ENCODE measurements around the gene PRR14. TPM values are rescaled to one million over a fixed set of nuclear protein-coding genes. Genes with fewer than 3 reads are reported as not detected.

Gene PRR14
- total and polyA plus RNA-seq, 2 donors from 2014 or later = 44.2 to 51.6 TPM

DNA sequence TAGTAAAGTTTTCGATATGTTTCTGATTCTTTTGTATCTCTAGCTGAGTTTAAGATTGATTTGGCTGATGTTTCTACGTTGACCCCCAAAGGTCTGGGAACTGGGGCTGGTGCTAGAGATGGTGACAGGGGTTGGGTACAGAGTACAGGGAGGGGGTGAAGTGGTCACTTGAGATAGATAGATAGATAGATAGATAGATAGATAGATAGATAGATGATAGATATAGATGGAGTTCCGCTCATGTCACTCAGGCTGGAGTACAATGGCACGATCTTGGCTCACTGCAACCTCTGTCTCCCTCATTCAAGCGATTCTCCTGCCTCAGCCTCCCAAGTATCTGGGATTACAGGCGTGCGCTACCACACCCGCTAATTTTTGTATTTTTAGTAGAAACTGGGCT, 5.6 kb downstream of the PRR14 start:
- H3K9ac ChIP-seq (ENCODE audit: low read length in 3 of 3) = no peak overlapping the region
- TF ChIP-seq, protein P1, sequence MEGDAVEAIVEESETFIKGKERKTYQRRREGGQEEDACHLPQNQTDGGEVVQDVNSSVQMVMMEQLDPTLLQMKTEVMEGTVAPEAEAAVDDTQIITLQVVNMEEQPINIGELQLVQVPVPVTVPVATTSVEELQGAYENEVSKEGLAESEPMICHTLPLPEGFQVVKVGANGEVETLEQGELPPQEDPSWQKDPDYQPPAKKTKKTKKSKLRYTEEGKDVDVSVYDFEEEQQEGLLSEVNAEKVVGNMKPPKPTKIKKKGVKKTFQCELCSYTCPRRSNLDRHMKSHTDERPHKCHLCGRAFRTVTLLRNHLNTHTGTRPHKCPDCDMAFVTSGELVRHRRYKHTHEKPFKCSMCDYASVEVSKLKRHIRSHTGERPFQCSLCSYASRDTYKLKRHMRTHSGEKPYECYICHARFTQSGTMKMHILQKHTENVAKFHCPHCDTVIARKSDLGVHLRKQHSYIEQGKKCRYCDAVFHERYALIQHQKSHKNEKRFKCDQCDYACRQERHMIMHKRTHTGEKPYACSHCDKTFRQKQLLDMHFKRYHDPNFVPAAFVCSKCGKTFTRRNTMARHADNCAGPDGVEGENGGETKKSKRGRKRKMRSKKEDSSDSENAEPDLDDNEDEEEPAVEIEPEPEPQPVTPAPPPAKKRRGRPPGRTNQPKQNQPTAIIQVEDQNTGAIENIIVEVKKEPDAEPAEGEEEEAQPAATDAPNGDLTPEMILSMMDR (IDR thresholded peaks at IDR 0.05; ENCODE audit: borderline replicate concordance, extremely low read depth, insufficient read depth) = no peak
- intact Hi-C loops (cut with DNase I) = no loop called here
- no peak overlapping the region for H3K27ac ChIP-seq (ENCODE audit: low read depth in 2 of 2, low read length in 2 of 2)
- peaks cover 10 to 36% (median 10%) of the 10 kb centered on the region in 3 donors for H3K36me3 ChIP-seq (ENCODE audit: control insufficient read depth in 2 of 3, insufficient read depth in 3 of 3, low read length in 3 of 3)
- H3K4me3 ChIP-seq (ENCODE audit: low read length in 3 of 3) = no peak overlapping the region
- no peak for FAIRE-seq
- peaks cover 3 to 28% (median 23%) of the 10 kb centered on the region in 3 donors for H3K4me1 ChIP-seq (ENCODE audit: control insufficient read depth in 2 of 3, insufficient read depth in 2 of 3, low read depth in 1 of 3, low read length in 3 of 3)
- no peaks in the 10 kb centered on the region for H3K9me3 ChIP-seq (ENCODE audit: control insufficient read depth in 2 of 3, insufficient read depth in 1 of 3, low read length in 3 of 3)
- H3K27me3 ChIP-seq (ENCODE audit: control insufficient read depth, insufficient read depth, low read length) = no peaks in the 10 kb centered on the region
- no peak for DNase-seq

DNA sequence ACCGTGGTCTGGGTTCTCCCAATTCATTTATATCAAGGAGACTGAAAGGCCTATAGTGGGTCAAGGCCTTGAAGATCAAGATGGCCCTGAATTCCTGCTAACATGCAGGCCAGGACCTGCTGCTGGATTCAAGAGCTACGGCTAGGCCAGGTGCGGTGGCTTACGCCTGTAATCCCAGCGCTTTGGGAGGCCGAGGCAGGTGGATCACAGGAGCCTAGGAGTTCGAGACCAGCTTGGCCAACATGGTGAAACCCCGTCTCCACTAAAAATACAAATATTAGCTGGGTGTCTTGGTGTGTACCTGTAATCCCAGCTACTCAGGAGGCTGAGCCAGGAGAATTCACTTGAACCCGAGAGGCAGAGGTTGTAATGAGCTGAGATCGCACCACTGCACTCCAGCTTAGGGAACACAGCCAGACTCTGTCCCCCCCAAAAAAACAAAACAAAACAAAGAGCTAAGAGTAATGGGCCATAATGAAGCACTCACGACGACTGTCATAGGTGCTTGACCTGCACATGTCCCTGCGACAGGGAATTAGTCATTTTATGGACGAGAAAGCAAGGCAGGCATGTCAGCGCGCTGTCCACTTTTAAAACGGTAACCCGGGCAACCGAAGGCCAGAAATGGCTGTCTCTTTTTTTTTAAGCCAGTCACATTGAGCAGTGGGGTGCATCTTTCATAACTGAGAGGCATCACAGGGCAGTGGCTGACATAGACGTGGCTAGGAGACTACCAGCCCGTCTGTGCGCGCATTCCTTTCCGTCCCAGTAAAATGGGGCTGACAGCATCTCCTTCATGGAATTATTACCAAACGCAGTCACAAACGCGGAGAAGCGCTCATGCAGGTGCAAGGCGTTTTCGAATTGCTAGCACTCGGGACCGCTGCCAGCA, 6.5 kb downstream of the PRR14 start:
- H3K4me3 ChIP-seq (ENCODE audit: low read length in 3 of 3) = peak overlapping the region; percentile 55 to 71 (median 70)
- H3K36me3 ChIP-seq (ENCODE audit: control insufficient read depth in 2 of 3, insufficient read depth in 3 of 3, low read length in 3 of 3) = peaks cover 10 to 45% (median 11%) of the 10 kb centered on the region in 3 donors

DNA sequence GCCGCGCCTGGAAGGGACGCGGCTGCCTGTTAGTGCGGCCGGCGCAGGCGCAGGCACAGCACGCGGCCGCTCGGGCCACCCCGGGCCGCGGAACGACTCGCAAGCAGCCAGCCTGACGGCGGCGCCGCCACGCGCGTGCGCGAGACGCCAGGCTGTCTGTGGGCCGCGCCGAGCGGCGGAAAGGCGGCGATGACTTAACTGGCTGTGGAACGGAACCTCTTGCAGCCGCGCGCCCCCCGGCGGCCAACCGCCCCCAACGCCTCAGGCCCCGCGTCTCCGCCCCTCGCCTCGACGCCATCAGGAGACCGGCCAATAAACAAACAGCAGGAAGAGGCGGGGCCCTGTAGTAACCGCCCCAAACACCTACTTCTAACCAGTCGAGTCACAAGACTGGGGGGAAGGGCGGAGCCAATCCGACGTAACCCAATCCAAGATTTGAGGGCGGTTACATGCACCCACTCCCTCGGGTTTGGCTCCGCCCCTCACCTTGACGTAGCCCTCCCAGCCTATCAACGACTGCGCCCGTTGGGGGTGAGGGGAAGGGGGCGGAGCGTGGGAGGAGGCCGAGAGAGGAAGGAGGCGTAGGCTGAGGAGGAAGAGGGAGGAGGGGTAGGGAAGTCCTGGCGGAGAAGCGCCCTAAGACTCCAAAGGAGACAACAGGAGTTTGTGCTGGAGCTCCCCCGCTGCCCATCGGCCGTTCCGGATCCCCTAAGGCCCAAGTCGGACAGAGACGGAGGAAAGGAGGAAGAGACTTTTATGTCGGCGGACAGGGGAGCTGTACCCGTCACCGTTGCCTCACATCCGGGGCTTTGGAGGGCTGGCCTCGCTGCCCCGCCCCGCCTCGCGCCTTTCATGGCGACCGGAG, 7.3 kb downstream of the PRR14 start, which contains the start of gene FBRS:
Gene FBRS (plus strand): TSS at position 566 of the 865 bp plus-strand sequence. CDS start 1,088 bp downstream, outside the sequence.
- Histone ChIP-seq H3K27me3 (ENCODE audit: control insufficient read depth, insufficient read depth, low read length) (no peaks in the 10 kb centered on the region), H3K4me3 (ENCODE audit: low read length in 3 of 3) (peak within 1 kb of the TSS; percentile 85 to 96 (median 94)), H3K36me3 (ENCODE audit: control insufficient read depth in 2 of 3, insufficient read depth in 3 of 3, low read length in 3 of 3) (peaks cover 11 to 52% (median 18%) of the 10 kb centered on the region in 3 donors), H3K4me1 (ENCODE audit: control insufficient read depth in 2 of 3, insufficient read depth in 2 of 3, low read depth in 1 of 3, low read length in 3 of 3) (peaks cover 3 to 29% (median 21%) of the 10 kb centered on the region in 3 donors), H3K9me3 (ENCODE audit: control insufficient read depth in 2 of 3, insufficient read depth in 1 of 3, low read length in 3 of 3) (no peaks in the 10 kb centered on the region), H3K9ac (ENCODE audit: low read length in 3 of 3) (peak within 1 kb of the TSS; percentile 78 to 96 (median 93)), H3K27ac (ENCODE audit: low read depth in 2 of 2, low read length in 2 of 2) (peak within 1 kb of the TSS; percentile 100)
- DNase-seq (peak; percentile 100), FAIRE-seq (peak; percentile 98)
- TF ChIP-seq, protein P1 (IDR thresholded peaks at IDR 0.05; ENCODE audit: borderline replicate concordance, extremely low read depth, insufficient read depth) = peak; percentile 50
- intact Hi-C loops (cut with DNase I) = no loop called here

More for the DNA sequence above, 6.5 kb downstream of the PRR14 start:
- intact Hi-C loops (cut with DNase I) = no loop called here
- Histone ChIP-seq H3K27ac (ENCODE audit: low read depth in 2 of 2, low read length in 2 of 2) (peak overlapping the region; percentile 79 to 88), H3K27me3 (ENCODE audit: control insufficient read depth, insufficient read depth, low read length) (no peaks in the 10 kb centered on the region), H3K9ac (ENCODE audit: low read length in 3 of 3) (peak overlapping the region; percentile 35 to 83 (median 50)), H3K9me3 (ENCODE audit: control insufficient read depth in 2 of 3, insufficient read depth in 1 of 3, low read length in 3 of 3) (no peaks in the 10 kb centered on the region), H3K4me1 (ENCODE audit: control insufficient read depth in 2 of 3, insufficient read depth in 2 of 3, low read depth in 1 of 3, low read length in 3 of 3) (peaks cover 3 to 30% (median 21%) of the 10 kb centered on the region in 3 donors)
- FAIRE-seq = no peak
- TF ChIP-seq, protein P1 (IDR thresholded peaks at IDR 0.05; ENCODE audit: borderline replicate concordance, extremely low read depth, insufficient read depth) = no peak
- peak in 1 of 5 donors; percentile 61 for DNase-seq
